GM23248 (cell line): Measurements from ENCODE around the gene SLC44A5.

Source experiments
- EZH2 ChIP-seq: fragments of 200-600 bp; sonication (generic); IDR thresholded peaks from 2 replicates; pipeline ENCODE4 v1.6.1; 2018; ENCODE audit warnings: antibody characterized with exemption, mild to moderate bottlenecking; ENCODE audit not compliant: insufficient read depth, poor library complexity, severe bottlenecking
- EZH2phosphoT487 ChIP-seq: fragments of 200-600 bp; sonication (generic); IDR thresholded peaks from 2 replicates; pipeline ENCODE4 v1.6.1; 2018; ENCODE audit warnings: antibody characterized with exemption, moderate library complexity, mild to moderate bottlenecking, low read depth; ENCODE audit not compliant: insufficient read depth

DNA sequence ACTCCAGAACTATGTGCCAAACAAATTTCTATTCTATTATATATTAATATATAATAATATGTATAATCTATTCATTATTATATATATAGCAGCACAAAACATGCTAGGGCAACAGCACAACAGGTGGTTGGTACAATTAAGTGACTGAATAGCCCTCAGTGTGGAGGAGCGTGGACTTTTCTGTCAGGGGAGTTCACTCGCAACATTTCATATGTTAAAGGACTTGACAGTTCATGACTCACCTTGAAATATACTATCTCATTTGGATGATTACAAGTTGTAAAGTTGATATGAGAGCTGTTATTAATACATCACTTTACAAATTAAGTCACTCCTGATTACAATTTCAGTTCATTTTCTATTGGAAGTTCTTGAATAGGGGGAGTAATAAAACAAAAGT, 298.3 kb downstream of the SLC44A5 start:
- TF ChIP-seq EZH2phosphoT487, result no peak
- TF ChIP-seq EZH2, result no peak
